ENCODE results near the gene TMEM256. TPM values are rescaled to one million over a fixed set of nuclear protein-coding genes. Genes with fewer than 3 reads are reported as not detected.

TMEM256 gene
- total RNA-seq, 4 donors from 2014 or later, result 28.9 to 65.6 (median 50.2) TPM

GRCh38 chr17:7384489-7385081, 19.3 kb downstream of the TMEM256 start:
- in situ Hi-C loops (cut with MboI; ENCODE audit: low sequenced_read_pairs in 4 of 4) (no loop called here), intact Hi-C loops (cut with DNase I; ENCODE audit: low total_unique reads) (no loop called here)
- Histone ChIP-seq H3K27me3 (peaks cover 17 to 29% (median 24%) of the 10 kb centered on the region in 3 donors), H3K36me3 (peaks cover 0 to 3% of the 10 kb centered on the region in 2 donors), H3K4me3 (peak overlapping the region in 3 of 4 donors; percentile 42 to 49 (median 44)), H3K27ac (no peak overlapping the region), H3K4me1 (peaks cover 18 to 25% of the 10 kb centered on the region in 2 donors), H3K9me3 (no peaks in the 10 kb centered on the region)
- ATAC-seq, result no peak
- no peak for DNase-seq
- TF ChIP-seq POLR2A (IDR thresholded peaks at IDR 0.05) (no peak), CTCF (IDR thresholded peaks at IDR 0.05 in 4 of 5, conservative IDR thresholded peaks at IDR 0.05 in 1 of 5) (no peak)

GRCh38 chr17:7383742-7384488, 20.0 kb downstream of the TMEM256 start:
- H3K27me3 ChIP-seq, result peaks cover 17 to 29% (median 24%) of the 10 kb centered on the region in 3 donors
- ATAC-seq (peak in 1 of 2 donors; percentile 38), DNase-seq (no peak)
- H3K4me1 ChIP-seq, result peaks cover 18 to 25% of the 10 kb centered on the region in 2 donors
- H3K4me3 ChIP-seq, result peak overlapping the region; percentile 42 to 61 (median 46)
- TF ChIP-seq POLR2A (IDR thresholded peaks at IDR 0.05), result no peak
- TF ChIP-seq CTCF (IDR thresholded peaks at IDR 0.05 in 4 of 5, conservative IDR thresholded peaks at IDR 0.05 in 1 of 5), result no peak
- no peak overlapping the region for H3K27ac ChIP-seq
- in situ Hi-C loops (cut with MboI; ENCODE audit: low sequenced_read_pairs in 4 of 4) (no loop called here), intact Hi-C loops (cut with DNase I; ENCODE audit: low total_unique reads) (no loop called here)
- no peaks in the 10 kb centered on the region for H3K9me3 ChIP-seq
- no peaks in the 10 kb centered on the region for H3K36me3 ChIP-seq

GRCh38 chr17:7383371-7383741, 20.5 kb downstream of the TMEM256 start:
- Histone ChIP-seq H3K27me3 (peaks cover 17 to 29% (median 24%) of the 10 kb centered on the region in 3 donors), H3K9me3 (no peaks in the 10 kb centered on the region), H3K36me3 (no peaks in the 10 kb centered on the region), H3K27ac (no peak overlapping the region), H3K4me3 (peak overlapping the region in 3 of 4 donors; percentile 42 to 61 (median 49)), H3K4me1 (peaks cover 18 to 25% of the 10 kb centered on the region in 2 donors)
- DNase-seq (no peak), ATAC-seq (no peak)
- in situ Hi-C loops (cut with MboI; ENCODE audit: low sequenced_read_pairs in 4 of 4) (no loop called here), intact Hi-C loops (cut with DNase I; ENCODE audit: low total_unique reads) (no loop called here)
- TF ChIP-seq CTCF (IDR thresholded peaks at IDR 0.05 in 4 of 5, conservative IDR thresholded peaks at IDR 0.05 in 1 of 5), result no peak
- no peak for TF ChIP-seq POLR2A (IDR thresholded peaks at IDR 0.05)

GRCh38 chr17:7382901-7383300, 21.0 kb downstream of the TMEM256 start:
- DNase-seq (no peak), ATAC-seq (no peak)
- Histone ChIP-seq H3K4me1 (peaks cover 18 to 25% of the 10 kb centered on the region in 2 donors), H3K36me3 (no peaks in the 10 kb centered on the region), H3K27ac (no peak overlapping the region), H3K4me3 (no peak overlapping the region), H3K9me3 (no peaks in the 10 kb centered on the region), H3K27me3 (peaks cover 17 to 29% (median 24%) of the 10 kb centered on the region in 3 donors)
- no peak for TF ChIP-seq POLR2A (IDR thresholded peaks at IDR 0.05)
- TF ChIP-seq CTCF (IDR thresholded peaks at IDR 0.05 in 4 of 5, conservative IDR thresholded peaks at IDR 0.05 in 1 of 5), result no peak
- intact Hi-C loops (cut with DNase I; ENCODE audit: low total_unique reads) (no loop called here), in situ Hi-C loops (cut with MboI; ENCODE audit: low sequenced_read_pairs in 4 of 4) (no loop called here)

Data from gastrocnemius medialis (tissue), 4 donors.